ENCODE measurements around the gene HBD. TPM values are rescaled to one million over a fixed set of nuclear protein-coding genes. Genes with fewer than 3 reads are reported as not detected.

HBD gene
- total and polyA plus RNA-seq, 9 of the 15 experiments (the other 6 are each of a cell fraction or from before 2014, with no cell fraction given) = 11.8 to 169 (median 36.0) TPM

- TF ChIP-seq SMAD1 (IDR thresholded peaks at IDR 0.05; ENCODE audit: low read depth, low read length, partially characterized antibody) = peak; percentile 78
- TF ChIP-seq TEAD4 (IDR thresholded peaks at IDR 0.05; ENCODE audit: low read length) = peak; percentile 99
- TF ChIP-seq TEAD4 (CRISPR knock-in tag; IDR thresholded peaks at IDR 0.05; ENCODE audit: borderline replicate concordance) = no peak
- TF ChIP-seq MEF2D (tag; conservative IDR thresholded peaks at IDR 0.05; ENCODE audit: low read depth) = peak; percentile 82; the same call in 1 of the 2 replicates
- peak; percentile 92; the same call in 1 of the 2 replicates for TF ChIP-seq GATAD2A (IDR thresholded peaks at IDR 0.05)
- peak; percentile 82 for TF ChIP-seq ZKSCAN8 (CRISPR knock-in tag; IDR thresholded peaks at IDR 0.05)
- TF ChIP-seq MLX (CRISPR knock-in tag; conservative IDR thresholded peaks at IDR 0.05) = no peak
- TF ChIP-seq WHSC1 (IDR thresholded peaks at IDR 0.05; ENCODE audit: low read length) = no peak
- TF ChIP-seq TFE3 (CRISPR knock-in tag; IDR thresholded peaks at IDR 0.05) = peak; percentile 12; the same call in 1 of the 2 replicates
- TF ChIP-seq ZNF449 (CRISPR knock-in tag; IDR thresholded peaks at IDR 0.05) = peak; percentile 80
- 0 out of 2 replicates have a peak, but pooled peaks have one; percentile 76 for TF ChIP-seq ZNF41 (CRISPR knock-in tag; conservative IDR thresholded peaks at IDR 0.05)
- TF ChIP-seq HES1 (IDR thresholded peaks at IDR 0.05; ENCODE audit: low read depth) = peak; percentile 89
- TF ChIP-seq NCOR1 (IDR thresholded peaks at IDR 0.05) = peak; percentile 99
- TF ChIP-seq FOXA3 (CRISPR knock-in tag; conservative IDR thresholded peaks at IDR 0.05 in 1 of 2, IDR thresholded peaks at IDR 0.05 in 1 of 2) = peak in 1 of 2 experiments; percentile 58; a peak in 1 of 4 replicates
- peak; percentile 83 for TF ChIP-seq CREB1 (IDR thresholded peaks at IDR 0.05)
- TF ChIP-seq CREB1 (CRISPR knock-in tag; IDR thresholded peaks at IDR 0.05) = peak; percentile 62; the same call in 1 of the 2 replicates
- TF ChIP-seq ZNF408 (CRISPR knock-in tag; IDR thresholded peaks at IDR 0.05; ENCODE audit: low read depth) = no peak
- peak; percentile 67 for TF ChIP-seq ZBTB17 (CRISPR knock-in tag; IDR thresholded peaks at IDR 0.05)
- peak; percentile 90 for TF ChIP-seq MTA1 (IDR thresholded peaks at IDR 0.05; ENCODE audit: borderline replicate concordance)
- TF ChIP-seq SIN3B (IDR thresholded peaks at IDR 0.05; ENCODE audit: low read depth) = 0 out of 2 replicates have a peak, but pooled peaks have one; percentile 9
- no peak for TF ChIP-seq PBX2 (CRISPR knock-in tag; IDR thresholded peaks at IDR 0.05; ENCODE audit: low read depth)
- TF ChIP-seq PBX2 (tag; conservative IDR thresholded peaks at IDR 0.05; ENCODE audit: low read depth) = peak; percentile 91
- TF ChIP-seq THRAP3 (IDR thresholded peaks at IDR 0.05; ENCODE audit: borderline replicate concordance) = no peak
Measured at GRCh38 chr11:5280582-5281102, 46.4 kb upstream of the HBD start (continued).

Measured in K562 (cell line).